Spleen (tissue), 3 donors: Measurements from ENCODE around the gene DDR1.

Experiments used
- POLR2A ChIP-seq, 3 donors: fragments of 450-650 bp; IDR thresholded peaks; one replicate each; pipeline ENCODE4 v1.5.1; 2017; ENCODE audit warnings: antibody characterized with exemption in 3 of 3, mild to moderate bottlenecking in 1 of 3
- POLR2AphosphoS5 ChIP-seq, 3 donors: sonication (generic); formaldehyde crosslinking; IDR thresholded peaks; one replicate each; pipeline ENCODE4 v1.5.1; 2017; ENCODE audit warnings: antibody characterized with exemption in 3 of 3

- no peak for TF ChIP-seq POLR2A (IDR thresholded peaks at IDR 0.05)
- TF ChIP-seq POLR2AphosphoS5 (IDR thresholded peaks at IDR 0.05) = no peak
Measured at GRCh38 chr6:30847421-30847970, 36.8 kb upstream of the DDR1 start.
